AG09319 (cell line): Measurements from ENCODE around the gene THBS2.

Experiments
- DNase-seq: peaks from one replicate; pipeline ENCODE4 v3.0.0-alpha.2; 2010; ENCODE audit warnings: low read depth; ENCODE audit errors: extremely low read depth
- TF ChIP-seq, protein P1 (sequence below): IDR thresholded peaks from 2 replicates; pipeline ENCODE4 v1.5.1; 2011; ENCODE audit warnings: low read depth, mild to moderate bottlenecking, inconsistent platforms, low read length, moderate library complexity

THBS2 gene

DNA sequence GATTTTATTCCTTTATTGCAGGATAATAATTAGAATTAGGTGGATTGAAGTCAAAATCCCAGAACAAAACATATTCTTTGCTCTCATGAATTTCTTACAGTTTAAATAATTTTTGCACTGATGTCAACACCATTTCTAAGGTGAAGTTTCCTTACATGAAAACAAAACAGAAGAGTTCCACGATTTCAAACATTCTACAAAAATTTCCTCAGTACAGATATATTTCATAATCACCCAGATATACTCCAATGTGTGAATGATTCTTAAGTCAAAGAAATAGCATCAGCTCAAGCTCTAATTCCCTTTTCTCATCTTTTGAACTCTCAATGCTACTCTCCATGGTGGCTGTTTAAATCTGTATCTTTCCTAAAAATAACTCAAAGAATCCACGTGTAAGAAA is 39.5 kb upstream of the THBS2 start:
- DNase-seq, result no peak
- TF ChIP-seq, protein P1, sequence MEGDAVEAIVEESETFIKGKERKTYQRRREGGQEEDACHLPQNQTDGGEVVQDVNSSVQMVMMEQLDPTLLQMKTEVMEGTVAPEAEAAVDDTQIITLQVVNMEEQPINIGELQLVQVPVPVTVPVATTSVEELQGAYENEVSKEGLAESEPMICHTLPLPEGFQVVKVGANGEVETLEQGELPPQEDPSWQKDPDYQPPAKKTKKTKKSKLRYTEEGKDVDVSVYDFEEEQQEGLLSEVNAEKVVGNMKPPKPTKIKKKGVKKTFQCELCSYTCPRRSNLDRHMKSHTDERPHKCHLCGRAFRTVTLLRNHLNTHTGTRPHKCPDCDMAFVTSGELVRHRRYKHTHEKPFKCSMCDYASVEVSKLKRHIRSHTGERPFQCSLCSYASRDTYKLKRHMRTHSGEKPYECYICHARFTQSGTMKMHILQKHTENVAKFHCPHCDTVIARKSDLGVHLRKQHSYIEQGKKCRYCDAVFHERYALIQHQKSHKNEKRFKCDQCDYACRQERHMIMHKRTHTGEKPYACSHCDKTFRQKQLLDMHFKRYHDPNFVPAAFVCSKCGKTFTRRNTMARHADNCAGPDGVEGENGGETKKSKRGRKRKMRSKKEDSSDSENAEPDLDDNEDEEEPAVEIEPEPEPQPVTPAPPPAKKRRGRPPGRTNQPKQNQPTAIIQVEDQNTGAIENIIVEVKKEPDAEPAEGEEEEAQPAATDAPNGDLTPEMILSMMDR, result no peak

DNA sequence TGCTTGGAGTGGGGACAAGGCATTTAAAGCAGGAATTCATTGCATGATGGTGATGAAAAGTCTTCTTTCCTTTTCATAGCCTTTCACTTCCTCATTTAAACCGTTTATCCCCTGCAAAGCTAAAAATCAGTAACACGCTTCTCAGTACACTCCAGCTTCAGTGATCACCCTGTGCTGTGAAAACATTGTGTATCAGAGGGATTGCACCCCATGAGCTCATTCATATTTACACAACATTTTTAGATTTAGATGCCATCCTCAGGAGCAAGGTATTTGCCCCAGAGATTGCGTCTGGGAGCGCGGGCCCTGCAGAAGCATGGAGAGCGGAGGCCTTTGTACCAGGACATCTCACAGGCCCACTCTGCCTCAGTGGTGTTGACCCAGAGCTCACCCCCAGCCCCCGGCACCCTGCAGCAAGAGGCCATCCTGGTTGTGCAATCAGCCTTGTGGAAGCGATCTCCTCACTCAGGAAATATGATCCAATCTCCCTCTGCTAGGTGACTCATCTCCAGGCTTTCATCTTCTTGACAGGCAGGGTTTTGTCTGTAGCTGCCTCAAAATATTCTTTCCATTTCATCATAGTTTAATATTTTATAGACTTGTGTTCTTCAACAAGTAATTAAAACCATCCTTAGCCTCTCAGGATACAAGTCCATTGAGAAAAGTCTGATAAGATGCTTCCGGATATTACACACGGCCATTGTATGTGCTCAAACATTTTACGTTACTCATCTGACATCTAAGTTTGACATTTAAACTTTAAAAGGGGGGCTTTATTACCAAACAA is 38.9 kb upstream of the THBS2 start:
- TF ChIP-seq, protein P1, result no peak
- peak; percentile 60 for DNase-seq

DNA sequence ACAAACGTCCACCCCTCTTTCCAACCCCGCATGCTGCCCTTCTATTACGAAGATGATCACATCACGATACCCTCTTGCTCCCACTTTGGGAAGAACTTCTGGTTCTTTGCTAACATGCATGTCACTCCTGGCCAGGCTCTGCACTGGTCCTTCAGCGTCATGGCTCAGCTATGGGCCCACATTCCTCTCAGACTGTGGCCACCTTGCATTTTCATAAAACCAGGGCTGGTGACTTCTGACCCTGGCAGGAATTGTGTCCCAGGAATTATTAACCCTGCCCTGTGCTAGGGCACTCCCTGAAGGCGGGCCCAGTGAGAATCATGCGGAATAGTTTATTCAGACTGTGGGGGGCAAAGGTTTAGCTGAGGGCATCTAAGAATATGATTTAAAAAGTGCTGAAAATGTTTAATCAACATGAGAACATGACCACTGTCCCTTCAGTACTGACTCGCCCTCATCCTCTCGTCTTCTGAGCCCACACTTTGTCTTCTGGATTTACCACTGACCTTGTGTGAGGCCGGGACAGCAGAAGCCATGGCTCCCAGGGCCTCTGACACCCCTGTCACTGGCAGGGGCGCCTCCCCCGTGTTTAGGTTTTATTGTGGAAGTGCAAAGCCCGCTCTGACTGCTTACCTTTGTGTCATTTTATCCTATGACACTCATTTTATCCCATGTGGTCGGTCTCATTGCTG is 38.1 kb upstream of the THBS2 start:
- no peak for DNase-seq
- TF ChIP-seq, protein P1, result no peak

DNA sequence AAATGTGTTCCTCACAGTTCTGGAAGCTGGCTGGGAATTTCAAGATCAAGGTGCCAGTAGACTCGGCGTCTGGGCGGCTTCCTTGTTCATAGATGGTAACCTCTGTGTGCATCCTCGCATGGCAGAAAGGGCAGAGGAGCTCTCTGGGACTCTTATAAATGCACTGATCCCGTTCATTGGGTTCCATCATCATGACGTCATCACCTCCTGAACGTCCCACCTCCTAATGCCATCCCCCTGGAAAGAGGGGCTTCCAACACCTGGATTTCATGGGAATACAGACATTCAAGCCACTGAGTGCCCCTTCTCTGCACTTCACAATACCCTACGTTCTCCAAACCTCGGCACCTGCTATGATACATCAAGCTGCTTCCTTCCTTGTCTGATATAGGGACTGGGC is 37.5 kb upstream of the THBS2 start:
- DNase-seq, result no peak
- TF ChIP-seq, protein P1, result no peak

DNA sequence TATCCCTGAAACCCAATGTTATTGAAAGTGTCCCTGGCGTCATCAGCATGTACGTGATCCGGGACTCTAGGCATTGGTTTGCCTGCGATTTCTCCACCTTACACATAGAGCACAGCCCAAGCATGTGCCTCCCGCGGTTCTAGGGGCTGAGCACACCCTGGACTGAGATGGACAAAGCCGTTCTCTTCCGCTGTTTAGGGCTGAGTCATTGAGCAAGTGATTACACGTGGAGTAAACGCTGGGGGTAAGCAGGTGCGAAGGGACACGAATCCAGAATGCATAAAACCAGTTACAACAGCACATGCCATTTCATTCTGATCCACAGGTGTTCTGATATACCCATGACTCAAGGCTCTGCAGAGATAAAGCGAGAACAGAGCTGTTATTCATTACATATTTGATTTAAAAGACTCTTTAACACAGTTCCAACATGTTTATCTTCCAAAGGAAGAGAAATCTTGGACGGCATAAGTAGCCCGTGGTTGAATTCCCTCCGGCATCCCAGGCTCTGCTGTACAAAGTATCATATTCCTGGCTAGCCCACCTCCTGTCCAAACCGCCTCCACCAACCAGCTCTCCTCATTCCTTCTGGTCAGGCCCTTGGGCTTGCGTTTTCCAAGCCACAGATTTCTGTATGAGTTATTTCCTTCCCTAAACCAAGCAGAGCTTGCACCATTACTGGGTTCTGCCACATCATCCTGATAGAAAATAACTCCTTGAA is 36.1 kb upstream of the THBS2 start:
- DNase-seq, result peak; percentile 66
- TF ChIP-seq, protein P1, result no peak

DNA sequence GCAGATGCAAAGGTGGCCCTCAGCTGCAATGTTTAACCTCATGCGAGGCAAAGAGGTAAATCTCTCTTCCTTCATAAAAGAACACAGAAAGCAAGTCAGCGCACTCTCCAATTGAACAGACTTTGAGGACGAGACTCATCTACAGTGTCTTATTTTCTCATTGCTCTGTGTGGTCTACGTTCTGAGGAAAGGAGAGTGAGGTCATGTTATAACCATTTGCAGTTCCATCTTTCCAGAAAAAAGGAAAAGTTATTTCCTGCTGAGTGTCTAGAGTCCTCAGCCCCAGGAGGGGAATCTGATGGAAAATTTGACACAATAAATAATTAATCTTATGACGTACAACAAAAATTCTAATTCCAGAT is 35.6 kb upstream of the THBS2 start:
- no peak for DNase-seq

More for the DNA sequence above, 35.6 kb upstream of the THBS2 start:
- TF ChIP-seq, protein P1, result no peak
